Measurements from ENCODE around the gene EPHB3.

EPHB3 gene

DNA sequence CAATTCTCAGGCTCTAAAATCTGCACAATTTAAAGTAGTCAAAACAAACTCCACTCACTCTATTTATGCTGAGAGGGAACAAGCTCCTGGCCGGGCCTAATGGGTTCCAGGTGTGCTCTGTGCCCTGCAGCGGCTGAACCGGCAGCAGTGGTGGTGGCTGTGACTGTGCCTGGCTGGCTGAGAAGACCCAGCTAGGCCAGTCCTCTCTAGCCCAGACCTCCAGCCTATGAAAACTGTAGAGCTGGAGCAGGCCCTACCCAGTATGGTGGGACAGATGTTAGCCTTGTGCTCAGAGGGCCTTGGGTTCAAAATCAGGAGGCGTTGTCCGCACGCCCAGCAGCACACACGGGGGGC is 37.0 kb downstream of the EPHB3 start:
- Histone ChIP-seq H3K9ac (no peak overlapping the region), H2AFZ (no peak overlapping the region), H3K27me3 (ENCODE audit: control insufficient read depth, insufficient read depth, low read length) (no peaks in the 10 kb centered on the region), H3K9me3 (ENCODE audit: control insufficient read depth, low read length) (no peaks in the 10 kb centered on the region), H3K4me3 (ENCODE audit: low read depth, low read length) (no peak overlapping the region), H3K36me3 (ENCODE audit: control insufficient read depth, insufficient read depth, low read length) (no peaks in the 10 kb centered on the region), H3K4me2 (ENCODE audit: low read length) (no peak overlapping the region), H3K4me1 (no peaks in the 10 kb centered on the region), H3K79me2 (no peaks in the 10 kb centered on the region), H3K27ac (no peak overlapping the region)
- TF ChIP-seq, protein P1, sequence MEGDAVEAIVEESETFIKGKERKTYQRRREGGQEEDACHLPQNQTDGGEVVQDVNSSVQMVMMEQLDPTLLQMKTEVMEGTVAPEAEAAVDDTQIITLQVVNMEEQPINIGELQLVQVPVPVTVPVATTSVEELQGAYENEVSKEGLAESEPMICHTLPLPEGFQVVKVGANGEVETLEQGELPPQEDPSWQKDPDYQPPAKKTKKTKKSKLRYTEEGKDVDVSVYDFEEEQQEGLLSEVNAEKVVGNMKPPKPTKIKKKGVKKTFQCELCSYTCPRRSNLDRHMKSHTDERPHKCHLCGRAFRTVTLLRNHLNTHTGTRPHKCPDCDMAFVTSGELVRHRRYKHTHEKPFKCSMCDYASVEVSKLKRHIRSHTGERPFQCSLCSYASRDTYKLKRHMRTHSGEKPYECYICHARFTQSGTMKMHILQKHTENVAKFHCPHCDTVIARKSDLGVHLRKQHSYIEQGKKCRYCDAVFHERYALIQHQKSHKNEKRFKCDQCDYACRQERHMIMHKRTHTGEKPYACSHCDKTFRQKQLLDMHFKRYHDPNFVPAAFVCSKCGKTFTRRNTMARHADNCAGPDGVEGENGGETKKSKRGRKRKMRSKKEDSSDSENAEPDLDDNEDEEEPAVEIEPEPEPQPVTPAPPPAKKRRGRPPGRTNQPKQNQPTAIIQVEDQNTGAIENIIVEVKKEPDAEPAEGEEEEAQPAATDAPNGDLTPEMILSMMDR (IDR thresholded peaks at IDR 0.05), result no peak

DNA sequence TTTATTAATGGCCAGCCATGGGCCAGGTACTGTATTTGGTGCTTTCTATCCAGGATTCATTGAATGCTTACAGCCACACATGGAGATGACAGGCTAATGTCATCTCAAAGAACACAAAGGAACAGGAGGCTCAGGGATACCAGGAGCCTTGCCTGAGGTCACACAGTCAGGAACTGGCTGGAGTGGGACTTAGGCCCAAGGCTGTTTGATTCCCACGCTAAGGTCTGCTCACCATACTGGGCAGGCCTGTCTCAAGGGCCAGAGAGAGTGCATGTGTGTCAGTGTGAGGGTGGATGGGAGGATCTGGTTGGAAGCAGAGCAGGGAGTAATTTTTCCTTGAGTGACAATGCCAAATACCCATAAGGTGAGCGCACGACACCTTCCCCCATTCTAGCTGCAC is 37.6 kb downstream of the EPHB3 start:
- TF ChIP-seq, protein P1 (IDR thresholded peaks at IDR 0.05), result no peak
- H3K4me1 ChIP-seq, result no peaks in the 10 kb centered on the region
- H3K79me2 ChIP-seq, result no peaks in the 10 kb centered on the region
- no peaks in the 10 kb centered on the region for H3K9me3 ChIP-seq (ENCODE audit: control insufficient read depth, low read length)
- no peak overlapping the region for H3K4me2 ChIP-seq (ENCODE audit: low read length)
- H3K36me3 ChIP-seq (ENCODE audit: control insufficient read depth, insufficient read depth, low read length), result no peaks in the 10 kb centered on the region
- H3K27me3 ChIP-seq (ENCODE audit: control insufficient read depth, insufficient read depth, low read length), result no peaks in the 10 kb centered on the region
- no peak overlapping the region for H3K27ac ChIP-seq
- no peak overlapping the region for H2AFZ ChIP-seq
- H3K4me3 ChIP-seq (ENCODE audit: low read depth, low read length), result no peak overlapping the region
- no peak overlapping the region for H3K9ac ChIP-seq

DNA sequence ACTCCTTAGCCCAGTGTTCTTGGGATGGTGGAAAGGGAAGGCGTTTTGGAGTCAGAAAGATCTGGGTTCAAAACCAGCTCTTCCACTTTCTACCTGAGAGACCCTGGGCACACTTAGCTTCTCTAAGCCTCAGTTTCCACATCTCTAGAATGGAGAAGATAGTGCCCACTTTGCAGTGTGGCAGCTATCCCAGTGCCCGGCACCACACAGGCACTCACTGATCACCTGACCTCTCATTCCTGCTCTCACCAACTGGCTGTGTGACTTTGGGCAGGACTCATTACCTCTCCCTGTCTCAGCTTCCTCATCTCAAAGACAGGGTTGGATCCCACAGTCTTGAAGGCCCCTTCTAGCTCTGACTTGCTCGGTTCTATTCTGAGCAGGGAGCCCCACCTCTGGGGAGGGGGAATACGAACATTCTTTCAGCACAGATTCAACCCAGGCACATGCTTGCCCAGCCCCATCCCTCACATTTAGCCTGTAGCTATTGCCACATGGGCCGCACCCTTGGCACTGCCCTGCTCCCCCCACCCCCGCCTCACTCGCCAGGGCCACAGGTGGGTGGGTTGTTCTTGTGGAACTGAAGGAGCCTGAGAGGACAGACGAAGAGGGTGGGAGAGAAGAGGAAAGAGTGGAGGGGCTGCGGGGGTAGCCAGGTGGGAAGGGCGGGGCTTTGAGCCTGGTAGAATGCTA is 39.2 kb downstream of the EPHB3 start:
- Histone ChIP-seq H3K27ac (no peak overlapping the region), H3K9ac (no peak overlapping the region), H3K4me2 (ENCODE audit: low read length) (no peak overlapping the region), H3K4me3 (ENCODE audit: low read depth, low read length) (no peak overlapping the region), H2AFZ (no peak overlapping the region), H3K36me3 (ENCODE audit: control insufficient read depth, insufficient read depth, low read length) (no peaks in the 10 kb centered on the region), H3K79me2 (no peaks in the 10 kb centered on the region), H3K9me3 (ENCODE audit: control insufficient read depth, low read length) (no peaks in the 10 kb centered on the region), H3K27me3 (ENCODE audit: control insufficient read depth, insufficient read depth, low read length) (no peaks in the 10 kb centered on the region), H3K4me1 (no peaks in the 10 kb centered on the region)
- TF ChIP-seq, protein P1 (IDR thresholded peaks at IDR 0.05), result no peak

DNA sequence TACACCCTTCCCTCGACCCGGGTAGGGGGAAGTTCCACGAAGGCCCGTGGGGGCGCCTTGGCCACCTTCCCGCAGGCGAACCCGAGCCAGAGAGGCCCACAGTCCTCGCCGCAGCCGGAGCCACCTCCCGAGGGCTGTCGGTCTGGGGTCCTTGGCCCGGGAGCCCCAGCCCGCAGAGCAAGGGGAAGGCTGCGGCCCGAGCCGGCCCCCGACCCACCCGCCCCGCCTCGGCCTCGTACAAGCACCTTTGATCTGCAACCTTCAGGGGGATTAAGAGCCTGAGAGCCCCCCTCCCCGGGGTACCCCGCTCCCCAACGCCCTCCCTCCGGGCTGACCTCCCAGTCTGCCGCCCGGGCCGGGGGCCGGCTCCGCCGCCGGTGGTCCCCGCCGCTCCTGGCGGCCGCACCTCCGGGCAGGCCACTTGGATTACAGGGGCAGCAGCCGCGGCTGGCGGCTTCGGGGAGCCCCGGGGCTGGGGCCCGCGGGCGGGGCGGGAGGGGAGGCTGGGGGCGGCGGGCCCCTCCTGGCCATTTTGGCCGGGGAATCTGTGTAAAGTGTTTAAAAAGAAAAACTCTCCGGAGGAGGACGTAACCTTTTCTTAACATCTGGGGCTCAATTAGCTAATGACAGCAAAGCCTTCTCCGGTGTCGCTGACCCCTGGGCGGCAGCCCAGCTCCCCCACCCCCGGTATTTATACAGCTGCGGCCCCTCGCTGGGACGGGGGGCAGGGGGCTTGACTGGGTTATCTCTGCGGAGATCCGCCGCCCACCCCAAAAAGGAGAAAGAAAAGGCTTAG is 40.2 kb downstream of the EPHB3 start:
- no peaks in the 10 kb centered on the region for H3K9me3 ChIP-seq (ENCODE audit: control insufficient read depth, low read length)
- no peaks in the 10 kb centered on the region for H3K36me3 ChIP-seq (ENCODE audit: control insufficient read depth, insufficient read depth, low read length)
- TF ChIP-seq, protein P1 (IDR thresholded peaks at IDR 0.05), result no peak
- no peaks in the 10 kb centered on the region for H3K27me3 ChIP-seq (ENCODE audit: control insufficient read depth, insufficient read depth, low read length)
- no peak overlapping the region for H3K4me2 ChIP-seq (ENCODE audit: low read length)
- no peak overlapping the region for H3K4me3 ChIP-seq (ENCODE audit: low read depth, low read length)
- no peak overlapping the region for H3K9ac ChIP-seq
- no peaks in the 10 kb centered on the region for H3K4me1 ChIP-seq
- no peaks in the 10 kb centered on the region for H3K79me2 ChIP-seq
- H2AFZ ChIP-seq, result no peak overlapping the region
- H3K27ac ChIP-seq, result no peak overlapping the region

Measured in parathyroid adenoma (tissue), 2 donors.